K562 (cell line): ENCODE measurements around the gene CDCA3. TPM values are rescaled to one million over a fixed set of nuclear protein-coding genes. Genes with fewer than 3 reads are reported as not detected.
A peak's percentile ranks its signal among the peaks of the same experiment; 100 is the strongest.

Experiments used
- GABPB1 ChIP-seq: sonication (generic); formaldehyde crosslinking; IDR thresholded peaks from 2 replicates; pipeline ENCODE4 v1.8.0; 2022; ENCODE audit warnings: mild to moderate bottlenecking, missing genetic modification reagents
- KLF13 ChIP-seq: fragments of 450-650 bp; IDR thresholded peaks from 2 replicates; pipeline ENCODE4 v1.6.1; 2016; ENCODE audit warnings: missing genetic modification characterization, low read depth, mild to moderate bottlenecking, missing compliant biosample characterization, moderate library complexity, borderline replicate concordance
- LARP7 ChIP-seq: fragments of 450-650 bp; IDR thresholded peaks from 2 replicates; pipeline ENCODE4 v1.6.1; 2016
- THRA ChIP-seq: fragments of 450-650 bp; IDR thresholded peaks from 2 replicates; pipeline ENCODE4 v1.6.1; 2017; ENCODE audit warnings: mild to moderate bottlenecking, moderate library complexity
- ZBTB40 ChIP-seq, 2 experiments: fragments of 450-650 bp in 1 of 2; sonication (generic) in 1 of 2; formaldehyde crosslinking in 1 of 2; IDR thresholded peaks; 2 replicates each; pipeline versions ENCODE4 v1.7.1 to v1.9.0; 2016 to 2022; ENCODE audit warnings: inconsistent platforms in 1 of 2, mild to moderate bottlenecking in 1 of 2, missing genetic modification reagents in 1 of 2
- ZKSCAN1 ChIP-seq: fragments of 150-350 bp; IDR thresholded peaks from 2 replicates; pipeline ENCODE4 v1.6.1; 2016; ENCODE audit warnings: low read depth, low read length
- ZNF764 ChIP-seq: fragments of 250-450 bp; sonication (Bioruptor Pico); IDR thresholded peaks from 2 replicates; pipeline ENCODE4 v1.4.0; 2020; ENCODE audit warnings: low read depth, mild to moderate bottlenecking, moderate library complexity
- polyA plus RNA-seq, 8 experiments: library from polyadenylated mRNA; depleted of rRNA in 4 of 8; stranded (reverse) in 5 of 8; unstranded in 3 of 8; fragments of >200 nt; fragmentation: Nextera tagmentation in 2 of 8; fragmentation: Illumina TruSeq in 1 of 8; extraction: Ambion mirVana in 2 of 8; extraction: Trizol in 1 of 8; gene quantifications; 2 replicates each; pipeline versions ENCODE4 v1.2.1 to v1.2.3, GENCODE V29; 2011 to 2014; ENCODE audit warnings: inconsistent platforms in 1 of 8, missing spikeins in 1 of 8
- total RNA-seq, 7 experiments: library from RNA; depleted of rRNA in 6 of 7; stranded (reverse); fragments of >200 nt in 6 of 7; fragmentation: Illumina TruSeq in 2 of 7; extraction: Trizol in 2 of 7; gene quantifications; 2 replicates each; pipeline versions ENCODE4 v1.2.1 to v1.2.3, GENCODE V29; 2011 to 2021; ENCODE audit warnings: low replicate concordance in 1 of 7
- TF ChIP-seq, protein P1 (sequence below): fragments of 200-800 bp; sonication (Bioruptor generic); IDR thresholded peaks from 2 replicates; pipeline ENCODE4 v1.6.1; 2016; ENCODE audit warnings: missing genetic modification characterization, missing compliant biosample characterization

The CDCA3 gene
- total and polyA plus RNA-seq, 9 of the 15 experiments (the other 6 are each of a cell fraction or from before 2014, with no cell fraction given): 24.2 to 80.8 (median 55.1) TPM

- TF ChIP-seq KLF13 (tag) (peak; percentile 57; the same call in 1 of the 2 replicates), ZBTB40 (IDR thresholded peaks at IDR 0.05) (peak; percentile 86), ZBTB40 (CRISPR knock-in tag; IDR thresholded peaks at IDR 0.05) (no peak), GABPB1 (CRISPR knock-in tag) (peak; percentile 68; the same call in 1 of the 2 replicates), THRA (no peak), LARP7 (no peak), ZKSCAN1 (no peak), ZNF764 (no peak)
- TF ChIP-seq, protein P1, sequence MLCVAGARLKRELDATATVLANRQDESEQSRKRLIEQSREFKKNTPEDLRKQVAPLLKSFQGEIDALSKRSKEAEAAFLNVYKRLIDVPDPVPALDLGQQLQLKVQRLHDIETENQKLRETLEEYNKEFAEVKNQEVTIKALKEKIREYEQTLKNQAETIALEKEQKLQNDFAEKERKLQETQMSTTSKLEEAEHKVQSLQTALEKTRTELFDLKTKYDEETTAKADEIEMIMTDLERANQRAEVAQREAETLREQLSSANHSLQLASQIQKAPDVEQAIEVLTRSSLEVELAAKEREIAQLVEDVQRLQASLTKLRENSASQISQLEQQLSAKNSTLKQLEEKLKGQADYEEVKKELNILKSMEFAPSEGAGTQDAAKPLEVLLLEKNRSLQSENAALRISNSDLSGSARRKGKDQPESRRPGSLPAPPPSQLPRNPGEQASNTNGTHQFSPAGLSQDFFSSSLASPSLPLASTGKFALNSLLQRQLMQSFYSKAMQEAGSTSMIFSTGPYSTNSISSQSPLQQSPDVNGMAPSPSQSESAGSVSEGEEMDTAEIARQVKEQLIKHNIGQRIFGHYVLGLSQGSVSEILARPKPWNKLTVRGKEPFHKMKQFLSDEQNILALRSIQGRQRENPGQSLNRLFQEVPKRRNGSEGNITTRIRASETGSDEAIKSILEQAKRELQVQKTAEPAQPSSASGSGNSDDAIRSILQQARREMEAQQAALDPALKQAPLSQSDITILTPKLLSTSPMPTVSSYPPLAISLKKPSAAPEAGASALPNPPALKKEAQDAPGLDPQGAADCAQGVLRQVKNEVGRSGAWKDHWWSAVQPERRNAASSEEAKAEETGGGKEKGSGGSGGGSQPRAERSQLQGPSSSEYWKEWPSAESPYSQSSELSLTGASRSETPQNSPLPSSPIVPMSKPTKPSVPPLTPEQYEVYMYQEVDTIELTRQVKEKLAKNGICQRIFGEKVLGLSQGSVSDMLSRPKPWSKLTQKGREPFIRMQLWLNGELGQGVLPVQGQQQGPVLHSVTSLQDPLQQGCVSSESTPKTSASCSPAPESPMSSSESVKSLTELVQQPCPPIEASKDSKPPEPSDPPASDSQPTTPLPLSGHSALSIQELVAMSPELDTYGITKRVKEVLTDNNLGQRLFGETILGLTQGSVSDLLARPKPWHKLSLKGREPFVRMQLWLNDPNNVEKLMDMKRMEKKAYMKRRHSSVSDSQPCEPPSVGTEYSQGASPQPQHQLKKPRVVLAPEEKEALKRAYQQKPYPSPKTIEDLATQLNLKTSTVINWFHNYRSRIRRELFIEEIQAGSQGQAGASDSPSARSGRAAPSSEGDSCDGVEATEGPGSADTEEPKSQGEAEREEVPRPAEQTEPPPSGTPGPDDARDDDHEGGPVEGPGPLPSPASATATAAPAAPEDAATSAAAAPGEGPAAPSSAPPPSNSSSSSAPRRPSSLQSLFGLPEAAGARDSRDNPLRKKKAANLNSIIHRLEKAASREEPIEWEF (CRISPR knock-in tag): no peak
Measured at GRCh38 chr12:6873094-6874014, 22.3 kb upstream of the CDCA3 start, which contains the start of gene SPSB2 (continued).
